ENCODE measurements around the gene IRF2BP1. TPM values are rescaled to one million over a fixed set of nuclear protein-coding genes. Genes with fewer than 3 reads are reported as not detected.

IRF2BP1 gene, protein sequence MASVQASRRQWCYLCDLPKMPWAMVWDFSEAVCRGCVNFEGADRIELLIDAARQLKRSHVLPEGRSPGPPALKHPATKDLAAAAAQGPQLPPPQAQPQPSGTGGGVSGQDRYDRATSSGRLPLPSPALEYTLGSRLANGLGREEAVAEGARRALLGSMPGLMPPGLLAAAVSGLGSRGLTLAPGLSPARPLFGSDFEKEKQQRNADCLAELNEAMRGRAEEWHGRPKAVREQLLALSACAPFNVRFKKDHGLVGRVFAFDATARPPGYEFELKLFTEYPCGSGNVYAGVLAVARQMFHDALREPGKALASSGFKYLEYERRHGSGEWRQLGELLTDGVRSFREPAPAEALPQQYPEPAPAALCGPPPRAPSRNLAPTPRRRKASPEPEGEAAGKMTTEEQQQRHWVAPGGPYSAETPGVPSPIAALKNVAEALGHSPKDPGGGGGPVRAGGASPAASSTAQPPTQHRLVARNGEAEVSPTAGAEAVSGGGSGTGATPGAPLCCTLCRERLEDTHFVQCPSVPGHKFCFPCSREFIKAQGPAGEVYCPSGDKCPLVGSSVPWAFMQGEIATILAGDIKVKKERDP
- 27.5 and 43.8 TPM in 2 replicates for total RNA-seq

GRCh38 chr19:45885556-45886426 is at the start of gene IRF2BP1:
Gene IRF2BP1, minus strand, starts transcription at chr19:45886141. Its CDS starts 367 bp downstream, at chr19:45885774.

DNA sequence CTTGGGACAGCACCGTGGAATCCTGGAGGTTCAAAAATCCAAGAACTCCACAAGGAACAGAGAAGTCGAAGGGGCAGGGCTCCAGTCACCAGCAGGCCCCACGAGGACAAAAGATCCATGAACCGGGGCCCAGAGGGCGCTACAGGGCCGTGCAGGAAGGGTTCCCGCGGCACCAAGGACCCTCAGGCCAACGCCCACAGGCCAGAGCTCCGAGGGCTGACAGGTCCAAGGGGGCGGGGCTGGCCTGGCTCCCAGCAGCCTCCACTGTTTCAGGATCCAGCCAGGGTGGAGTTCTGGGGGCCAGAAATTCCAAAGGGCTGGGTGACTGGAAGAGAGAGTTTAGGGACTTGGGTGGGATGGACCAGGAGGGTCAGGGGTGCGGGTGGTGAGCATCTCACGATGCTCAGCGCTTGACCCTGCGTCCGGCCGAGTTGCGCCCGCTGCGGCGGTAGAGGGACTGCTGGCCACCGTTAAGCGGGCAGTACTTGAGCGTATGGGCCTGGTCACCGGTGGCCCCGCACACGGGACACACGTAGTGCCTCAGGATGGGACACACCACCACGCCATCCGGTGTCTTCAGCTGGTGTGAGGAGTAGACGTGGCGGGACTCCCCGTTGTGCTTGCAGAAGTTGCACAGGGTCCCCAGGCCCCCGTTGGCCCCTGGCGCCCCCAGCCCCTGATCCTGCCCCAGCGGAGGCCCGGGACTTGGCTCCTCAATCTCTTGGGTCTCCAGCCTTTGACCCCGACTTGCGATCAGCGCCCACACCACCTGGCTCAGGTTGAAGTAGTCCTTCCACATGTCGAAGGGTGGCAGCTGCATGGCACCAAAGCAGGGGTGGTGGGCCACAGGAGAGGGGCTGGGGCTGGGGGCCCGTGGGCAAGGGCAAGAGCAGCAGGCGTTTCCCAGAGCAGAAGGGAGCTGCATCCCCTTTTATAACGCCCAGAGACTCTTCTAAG is 28.2 kb upstream of the IRF2BP1 start, which contains the start of gene NANOS2:
Gene NANOS2 (minus strand): TSS at position 905 of the 957 bp plus-strand sequence. CDS start 85 bp downstream, at position 820.

DNA sequence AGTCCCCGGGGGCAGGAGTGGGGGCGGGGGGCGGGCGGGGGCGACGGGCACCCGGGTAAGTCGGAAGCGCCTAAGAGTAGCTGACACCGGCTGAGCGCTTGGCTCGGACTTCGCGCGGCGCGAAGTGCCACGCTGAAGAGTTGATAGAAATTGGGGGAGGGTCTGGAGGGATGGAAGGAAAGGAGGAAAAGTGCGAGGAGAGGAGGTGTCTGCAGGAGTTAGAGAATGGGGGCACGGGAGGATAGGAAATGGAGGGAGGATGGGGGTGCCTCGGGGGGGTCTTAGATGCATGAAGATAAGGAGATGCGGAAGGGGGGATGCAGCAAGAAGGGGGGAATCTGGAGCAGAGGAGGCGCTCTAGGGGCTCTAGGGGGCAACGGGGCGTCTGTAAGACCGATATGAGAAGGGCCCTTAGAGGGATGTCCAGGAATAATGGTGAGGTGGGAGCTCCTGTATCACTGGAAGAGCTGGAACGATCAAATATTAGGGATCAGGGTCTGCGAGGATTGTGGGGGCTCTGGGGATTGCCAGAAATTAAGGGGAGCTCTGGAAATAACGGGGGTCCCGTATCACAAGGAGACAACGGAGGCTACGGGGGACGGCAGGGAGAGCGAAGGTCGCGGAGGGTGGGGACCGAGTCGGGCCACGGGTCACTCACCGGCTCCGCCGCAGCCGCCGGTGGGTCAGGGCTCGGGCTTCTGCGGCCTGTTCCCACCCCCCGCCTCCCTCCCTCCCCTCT is 16.1 kb upstream of the IRF2BP1 start, which contains the start of gene MYPOP:
Gene MYPOP (minus strand): TSS at position 702 of the 739 bp plus-strand sequence. CDS start 840 bp downstream, outside the sequence.

DNA sequence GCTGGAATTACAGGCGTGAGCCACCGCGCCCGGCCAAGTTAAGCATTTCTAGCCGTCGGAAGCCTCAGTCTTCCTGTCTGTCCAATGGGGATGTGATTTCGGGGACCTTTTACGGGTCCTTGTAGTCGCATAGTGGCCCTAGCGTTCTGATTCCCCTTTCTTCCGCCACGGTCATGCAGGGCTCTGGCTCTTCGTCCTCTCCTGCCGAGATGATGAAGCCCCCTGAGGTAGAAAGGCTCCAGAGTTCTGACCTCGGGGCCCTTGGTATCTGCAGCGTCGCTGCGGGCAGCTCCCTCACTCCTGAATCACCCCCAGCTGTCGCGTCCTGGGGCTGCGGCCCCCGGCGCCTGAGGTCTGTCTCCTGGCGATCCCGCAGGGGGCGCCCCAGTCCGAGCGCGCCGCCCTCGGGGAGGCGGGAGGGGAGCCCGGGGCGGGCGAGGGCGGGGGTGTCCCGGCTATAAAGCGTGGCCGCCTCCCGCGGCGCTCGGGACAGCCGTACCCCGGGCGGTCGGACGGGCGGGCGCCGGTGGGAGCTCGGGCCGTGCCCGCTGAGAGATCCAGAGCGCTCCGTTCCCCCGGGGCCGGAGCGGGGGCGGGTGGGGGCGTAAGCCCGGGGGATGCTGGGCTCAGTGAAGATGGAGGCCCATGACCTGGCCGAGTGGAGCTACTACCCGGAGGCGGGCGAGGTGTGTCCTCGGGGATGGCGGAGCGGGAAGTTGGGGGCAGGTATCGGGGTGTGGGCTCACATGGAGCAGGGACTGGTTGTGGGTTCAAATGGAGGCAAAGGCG is 21.9 kb downstream of the IRF2BP1 start, which contains the start of gene FOXA3:
Gene FOXA3 (plus strand): TSS at position 487 of the 789 bp plus-strand sequence. CDS start 131 bp downstream, at position 618.

GRCh38 chr19:45862564-45863334 is 23.2 kb downstream of the IRF2BP1 start, which contains the start of gene SYMPK:
Gene SYMPK, minus strand, starts transcription at chr19:45863147. Its CDS starts 8,652 bp downstream, at chr19:45854495.

Other genes starting within 250 kb of the IRF2BP1 start
- gene EML2, start 246.7 kb downstream of the IRF2BP1 start, total RNA-seq: 38.3 and 63.5 TPM in 2 replicates
- gene GIPR, start 217.9 kb downstream of the IRF2BP1 start, total RNA-seq: 0.29 TPM in 1 of 2 replicates, not detected in the other
- 228 and 382 TPM in 2 replicates for gene SNRPD2, start 194.2 kb downstream of the IRF2BP1 start, total RNA-seq
- 9.6 and 11.1 TPM in 2 replicates for gene QPCTL, start 193.5 kb downstream of the IRF2BP1 start, total RNA-seq
- 5.2 and 9.1 TPM in 2 replicates for gene FBXO46, start 155.2 kb downstream of the IRF2BP1 start, total RNA-seq
- gene MEIOSIN, start 152.7 kb downstream of the IRF2BP1 start, total RNA-seq: not detected in 2 replicates
- 11.2 and 18.9 TPM in 2 replicates for gene SIX5, start 116.9 kb downstream of the IRF2BP1 start, total RNA-seq
- gene DMPK, start 103.7 kb downstream of the IRF2BP1 start, total RNA-seq: 27.3 and 94.1 TPM in 2 replicates
- 38.8 and 43.2 TPM in 2 replicates for gene DMWD, start 93.3 kb downstream of the IRF2BP1 start, total RNA-seq
- 0.15 and 0.17 TPM in 2 replicates for gene RSPH6A, start 70.8 kb downstream of the IRF2BP1 start, total RNA-seq
- gene SYMPK, start 23.0 kb downstream of the IRF2BP1 start, total RNA-seq: 36.5 and 42.3 TPM in 2 replicates
- gene FOXA3, start 21.8 kb downstream of the IRF2BP1 start, total RNA-seq: not detected in 2 replicates
- gene MYPOP, start 16.5 kb upstream of the IRF2BP1 start, total RNA-seq: 2.5 and 2.8 TPM in 2 replicates
- not detected in 2 replicates for gene NANOS2, start 28.6 kb upstream of the IRF2BP1 start, total RNA-seq
- not detected in 2 replicates for gene NOVA2, start 87.7 kb upstream of the IRF2BP1 start, total RNA-seq
- 6.1 and 8.6 TPM in 2 replicates for gene CCDC61, start 109.3 kb upstream of the IRF2BP1 start, total RNA-seq
- not detected in 2 replicates for gene PGLYRP1, start 136.9 kb upstream of the IRF2BP1 start, total RNA-seq
- gene IGFL4, start 154.9 kb upstream of the IRF2BP1 start, total RNA-seq: not detected in 2 replicates
- not detected in 2 replicates for gene IGFL3, start 238.5 kb upstream of the IRF2BP1 start, total RNA-seq